Measurements from ENCODE around the gene PALB2. TPM values are rescaled to one million over a fixed set of nuclear protein-coding genes. Genes with fewer than 3 reads are reported as not detected.

Gene PALB2
- polyA plus RNA-seq, 4 donors = 17.5 to 22.3 (median 20.4) TPM

GRCh38 chr16:23556881-23557778 lies 84.0 kb downstream of the PALB2 start, which contains the start of the genes EARS2 and UBFD1:
Gene EARS2, minus strand, starts transcription at chr16:23557350. Its CDS starts 7 bp downstream, at chr16:23557343.
Gene UBFD1, plus strand, starts transcription at chr16:23557727. Its CDS starts 16 bp downstream, at chr16:23557743.
- peak; percentile 96 to 97 (median 97) for DNase-seq (ENCODE audit: low read depth in 4 of 4, low spot score in 2 of 4)

GRCh38 chr16:23554536-23554935 lies 86.6 kb downstream of the PALB2 start:
- no peak for DNase-seq (ENCODE audit: low read depth in 4 of 4, low spot score in 2 of 4)

Other genes with a start within 250 kb of the PALB2 start
- 10 to 100 TPM; 21.7 to 42.4 (median 30.9) TPM for gene COG7, start 188.1 kb downstream of the PALB2 start, polyA plus RNA-seq (ENCODE audit: insufficient read length in 4 of 4)
- 100 to 1,000 TPM; 110 to 158 (median 140) TPM for gene GGA2, start 130.8 kb downstream of the PALB2 start, polyA plus RNA-seq (ENCODE audit: insufficient read length in 4 of 4)
- 10 to 100 TPM; 28.2 to 33.2 (median 30.2) TPM for gene EARS2, start 84.0 kb downstream of the PALB2 start, polyA plus RNA-seq (ENCODE audit: insufficient read length in 4 of 4)
- gene UBFD1, start 83.6 kb downstream of the PALB2 start, polyA plus RNA-seq (ENCODE audit: insufficient read length in 4 of 4) = 10 to 100 TPM; 66.7 to 80.8 (median 74.6) TPM
- gene NDUFAB1, start 45.0 kb downstream of the PALB2 start, polyA plus RNA-seq (ENCODE audit: insufficient read length in 4 of 4) = 100 to 1,000 TPM in 2 of 4 donors, 10 to 100 TPM in 2; 88.4 to 106 (median 98.1) TPM
- 10 to 100 TPM; 55.9 to 71.1 (median 64.8) TPM for gene DCTN5, start 156 bp upstream of the PALB2 start, polyA plus RNA-seq (ENCODE audit: insufficient read length in 4 of 4)
- 10 to 100 TPM; 24.4 to 29.9 (median 26.1) TPM for gene PLK1, start 37.6 kb upstream of the PALB2 start, polyA plus RNA-seq (ENCODE audit: insufficient read length in 4 of 4)
- gene ERN2, start 71.9 kb upstream of the PALB2 start, polyA plus RNA-seq (ENCODE audit: insufficient read length in 4 of 4) = 1 to 10 TPM in 1 of 4 donors, under 1 TPM in 3; 0.51 to 1.1 (median 0.77) TPM
- gene CHP2, start 113.7 kb upstream of the PALB2 start, polyA plus RNA-seq (ENCODE audit: insufficient read length in 4 of 4) = 1 to 10 TPM in 2 of 4 donors, under 1 TPM in 2; 0.56 to 1.8 (median 1.2) TPM
- gene PRKCB, start 194.7 kb upstream of the PALB2 start, polyA plus RNA-seq (ENCODE audit: insufficient read length in 4 of 4) = 1 to 10 TPM; 3.8 to 5.1 (median 4.7) TPM